ENCODE data around the gene MINDY3. TPM values are rescaled to one million over a fixed set of nuclear protein-coding genes. Genes with fewer than 3 reads are reported as not detected.

MINDY3 gene
- 13.7 TPM for total RNA-seq

- intact Hi-C loops (cut with DNase I), result no loop called here
- DNase-seq (ENCODE audit: low spot score in 2 of 2), result peak; percentile 30 to 89
- Histone ChIP-seq H3K36me3 (no peaks in the 10 kb centered on the region), H3K27ac (peak within 1 kb of the TSS; percentile 80), H3K9me3 (no peaks in the 10 kb centered on the region), H3K4me3 (peak within 1 kb of the TSS; percentile 72 to 99), H3K27me3 (no peaks in the 10 kb centered on the region), H3K4me1 (peaks cover 3 to 14% of the 10 kb centered on the region in 2 donors)
- TF ChIP-seq, protein P1, sequence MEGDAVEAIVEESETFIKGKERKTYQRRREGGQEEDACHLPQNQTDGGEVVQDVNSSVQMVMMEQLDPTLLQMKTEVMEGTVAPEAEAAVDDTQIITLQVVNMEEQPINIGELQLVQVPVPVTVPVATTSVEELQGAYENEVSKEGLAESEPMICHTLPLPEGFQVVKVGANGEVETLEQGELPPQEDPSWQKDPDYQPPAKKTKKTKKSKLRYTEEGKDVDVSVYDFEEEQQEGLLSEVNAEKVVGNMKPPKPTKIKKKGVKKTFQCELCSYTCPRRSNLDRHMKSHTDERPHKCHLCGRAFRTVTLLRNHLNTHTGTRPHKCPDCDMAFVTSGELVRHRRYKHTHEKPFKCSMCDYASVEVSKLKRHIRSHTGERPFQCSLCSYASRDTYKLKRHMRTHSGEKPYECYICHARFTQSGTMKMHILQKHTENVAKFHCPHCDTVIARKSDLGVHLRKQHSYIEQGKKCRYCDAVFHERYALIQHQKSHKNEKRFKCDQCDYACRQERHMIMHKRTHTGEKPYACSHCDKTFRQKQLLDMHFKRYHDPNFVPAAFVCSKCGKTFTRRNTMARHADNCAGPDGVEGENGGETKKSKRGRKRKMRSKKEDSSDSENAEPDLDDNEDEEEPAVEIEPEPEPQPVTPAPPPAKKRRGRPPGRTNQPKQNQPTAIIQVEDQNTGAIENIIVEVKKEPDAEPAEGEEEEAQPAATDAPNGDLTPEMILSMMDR (IDR thresholded peaks at IDR 0.05), result no peak
These were observed at the start of gene MINDY3 for GRCh38 chr10:15859906-15860691. Gene MINDY3, minus strand, starts transcription at chr10:15860507. Its CDS starts 208 bp downstream, at chr10:15860299.

- Histone ChIP-seq H3K9me3 (no peaks in the 10 kb centered on the region), H3K27me3 (no peaks in the 10 kb centered on the region), H3K27ac (no peak overlapping the region), H3K4me3 (no peak overlapping the region), H3K36me3 (no peaks in the 10 kb centered on the region), H3K4me1 (no peaks in the 10 kb centered on the region)
- TF ChIP-seq, protein P1 (IDR thresholded peaks at IDR 0.05), result no peak
- intact Hi-C loops (cut with DNase I), result loop anchor here (5.0 to 10.0 kb wide), 2 partner anchors 475 to 873 kb away; no protein-coding TSS in a partner anchor
- DNase-seq (ENCODE audit: low spot score in 2 of 2), result no peak
These were observed 41.6 kb upstream of the MINDY3 start for GRCh38 chr10:15901889-15902288.

- no peaks in the 10 kb centered on the region for H3K4me1 ChIP-seq
- no peaks in the 10 kb centered on the region for H3K9me3 ChIP-seq
- intact Hi-C loops (cut with DNase I), result no loop called here
- TF ChIP-seq, protein P1 (IDR thresholded peaks at IDR 0.05), result peak in 1 of 3 experiments; percentile 17
- H3K36me3 ChIP-seq, result no peaks in the 10 kb centered on the region
- H3K27ac ChIP-seq, result no peak overlapping the region
- no peak overlapping the region for H3K4me3 ChIP-seq
- H3K27me3 ChIP-seq, result no peaks in the 10 kb centered on the region
- DNase-seq (ENCODE audit: low spot score in 2 of 2), result no peak
These were observed 37.7 kb upstream of the MINDY3 start for GRCh38 chr10:15898046-15898445.

GRCh38 chr10:15897287-15897686 lies 37.0 kb upstream of the MINDY3 start:
- DNase-seq (ENCODE audit: low spot score in 2 of 2), result no peak
- TF ChIP-seq, protein P1 (IDR thresholded peaks at IDR 0.05), result no peak
- Histone ChIP-seq H3K27me3 (no peaks in the 10 kb centered on the region), H3K4me3 (no peak overlapping the region), H3K27ac (no peak overlapping the region), H3K36me3 (no peaks in the 10 kb centered on the region), H3K4me1 (no peaks in the 10 kb centered on the region), H3K9me3 (no peaks in the 10 kb centered on the region)
- intact Hi-C loops (cut with DNase I), result no loop called here

DNA sequence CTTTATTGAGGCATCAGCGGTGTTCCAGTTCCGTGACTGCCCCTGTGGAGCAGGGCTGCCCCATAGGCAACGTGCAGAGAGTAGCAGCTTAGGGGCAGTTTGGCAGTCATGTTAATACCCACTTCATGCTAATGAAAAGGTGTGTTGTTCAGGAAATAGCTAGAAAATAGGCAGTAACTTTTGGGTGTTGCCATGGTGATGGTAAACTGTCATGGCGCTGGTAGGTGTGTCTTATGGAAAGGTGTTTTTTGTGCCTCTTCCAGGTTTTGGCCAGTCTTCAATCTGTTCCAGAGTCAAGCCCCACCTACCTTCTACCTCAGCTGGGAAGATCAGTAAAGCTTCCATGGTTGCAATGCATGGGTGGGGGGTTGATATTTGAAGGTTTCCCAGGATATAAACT lies 36.3 kb upstream of the MINDY3 start:
- H3K4me1 ChIP-seq, result no peaks in the 10 kb centered on the region
- no peaks in the 10 kb centered on the region for H3K9me3 ChIP-seq
- no peak overlapping the region for H3K27ac ChIP-seq
- no peak overlapping the region for H3K4me3 ChIP-seq
- no peak for DNase-seq (ENCODE audit: low spot score in 2 of 2)
- TF ChIP-seq, protein P1 (IDR thresholded peaks at IDR 0.05), result no peak
- H3K27me3 ChIP-seq, result no peaks in the 10 kb centered on the region
- intact Hi-C loops (cut with DNase I), result no loop called here
- no peaks in the 10 kb centered on the region for H3K36me3 ChIP-seq

All from ascending aorta (tissue), 2 donors.